Kidney epithelial cell (primary cell): Measurements from ENCODE around the gene TRMT11. TPM values are rescaled to one million over a fixed set of nuclear protein-coding genes. Genes with fewer than 3 reads are reported as not detected.
A peak's percentile ranks its signal among the peaks of the same experiment; 100 is the strongest.
"Not testable (repeated sequence)": the region's sequence is repeated elsewhere in the genome, so short reads cannot be mapped to it uniquely, and the experiment has no call there.

Source experiments
- DNase-seq: peaks from one replicate; pipeline ENCODE4 v3.0.0-alpha.2; 2010; ENCODE audit warnings: low read depth
- H3K27me3 ChIP-seq: 2 replicates; pipeline ENCODE4 v1.6.0; 2011; ENCODE audit warnings: low read length; ENCODE audit not compliant: control insufficient read depth, insufficient read depth
- H3K36me3 ChIP-seq: 2 replicates; pipeline ENCODE4 v1.5.1; 2011; ENCODE audit warnings: low read length; ENCODE audit not compliant: control insufficient read depth, insufficient read depth
- H3K4me3 ChIP-seq: 2 replicates; pipeline ENCODE4 v1.5.1; 2011; ENCODE audit warnings: low read depth, mild to moderate bottlenecking, control low read depth, low read length
- CTCF ChIP-seq: IDR thresholded peaks from 2 replicates; pipeline ENCODE4 v1.5.1; 2011; ENCODE audit warnings: mild to moderate bottlenecking, moderate library complexity, low read length, control low read depth, inconsistent platforms; ENCODE audit not compliant: insufficient read depth, poor library complexity, severe bottlenecking
- total RNA-seq: library from RNA; depleted of rRNA; stranded (reverse); fragments of >200 nt; gene quantifications from 2 replicates; pipeline ENCODE4 v1.2.3, GENCODE V29; 2015

The TRMT11 gene
- total RNA-seq, 1 donor from 2014 or later, result 18.8 TPM

- TF ChIP-seq CTCF, result no peak
- H3K36me3 ChIP-seq, result no peaks in the 10 kb centered on the region
- no peak for DNase-seq
- no peaks in the 10 kb centered on the region for H3K27me3 ChIP-seq
- H3K4me3 ChIP-seq, result no peak overlapping the region
Measured at GRCh38 chr6:125970760-125971159, 15.6 kb upstream of the TRMT11 start.

- H3K27me3 ChIP-seq, DNase-seq, H3K36me3 ChIP-seq, H3K4me3 ChIP-seq: not testable (repeated sequence)
Measured at GRCh38 chr6:125972478-125972877, 13.9 kb upstream of the TRMT11 start.

- H3K4me3 ChIP-seq, result no peak overlapping the region
- DNase-seq, result no peak
- no peaks in the 10 kb centered on the region for H3K36me3 ChIP-seq
- TF ChIP-seq CTCF, result peak; percentile 25
- no peaks in the 10 kb centered on the region for H3K27me3 ChIP-seq
Measured at GRCh38 chr6:125974214-125974866, 12.0 kb upstream of the TRMT11 start.

- no peak for DNase-seq
- no peaks in the 10 kb centered on the region for H3K36me3 ChIP-seq
- no peaks in the 10 kb centered on the region for H3K27me3 ChIP-seq
- no peak overlapping the region for H3K4me3 ChIP-seq
- no peak for TF ChIP-seq CTCF
Measured at GRCh38 chr6:125979101-125979500, 7.2 kb upstream of the TRMT11 start.

GRCh38 chr6:125981571-125982185 lies 4.7 kb upstream of the TRMT11 start:
- TF ChIP-seq CTCF, result no peak
- Histone ChIP-seq H3K4me3 (no peak overlapping the region), H3K27me3 (no peaks in the 10 kb centered on the region), H3K36me3 (no peaks in the 10 kb centered on the region)
- no peak for DNase-seq

GRCh38 chr6:125983246-125983945 lies 2.9 kb upstream of the TRMT11 start:
- Histone ChIP-seq H3K36me3 (no peaks in the 10 kb centered on the region), H3K27me3 (no peaks in the 10 kb centered on the region), H3K4me3 (no peak overlapping the region)
- no peak for TF ChIP-seq CTCF
- no peak for DNase-seq
